Measurements from ENCODE around the gene SAG. TPM values are rescaled to one million over a fixed set of nuclear protein-coding genes. Genes with fewer than 3 reads are reported as not detected.

SAG gene
- total and polyA plus RNA-seq, 2 experiments from 2014 or later, result not detected

DNA sequence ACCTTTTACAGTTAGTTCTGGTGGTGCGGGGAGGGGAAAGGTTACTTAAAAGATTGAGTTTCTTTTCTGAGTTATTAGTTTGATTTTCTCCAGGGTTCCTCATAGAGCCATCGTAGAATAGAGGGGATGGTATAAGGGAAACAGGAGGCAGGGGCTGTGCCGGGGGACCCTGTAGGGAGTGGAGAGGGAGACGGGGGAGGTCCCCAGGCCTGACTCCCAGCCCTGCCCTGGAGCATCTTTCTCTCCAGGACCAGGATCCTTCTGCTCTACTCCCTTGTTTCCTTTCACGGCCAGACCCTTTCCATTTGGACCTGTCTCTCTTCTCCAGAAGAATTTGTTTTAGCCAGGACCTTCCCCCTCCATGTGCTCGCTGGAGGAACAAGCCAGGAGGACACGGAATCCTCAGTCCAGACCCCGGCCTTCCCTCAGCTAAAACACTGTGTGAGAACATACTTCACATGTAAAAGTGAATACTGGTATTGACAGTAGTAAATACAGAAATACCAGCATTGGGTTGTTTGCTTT is 82.0 kb downstream of the SAG start:
- no peak for ATAC-seq
- no peaks in the 10 kb centered on the region for H3K36me3 ChIP-seq (ENCODE audit: insufficient read depth)

DNA sequence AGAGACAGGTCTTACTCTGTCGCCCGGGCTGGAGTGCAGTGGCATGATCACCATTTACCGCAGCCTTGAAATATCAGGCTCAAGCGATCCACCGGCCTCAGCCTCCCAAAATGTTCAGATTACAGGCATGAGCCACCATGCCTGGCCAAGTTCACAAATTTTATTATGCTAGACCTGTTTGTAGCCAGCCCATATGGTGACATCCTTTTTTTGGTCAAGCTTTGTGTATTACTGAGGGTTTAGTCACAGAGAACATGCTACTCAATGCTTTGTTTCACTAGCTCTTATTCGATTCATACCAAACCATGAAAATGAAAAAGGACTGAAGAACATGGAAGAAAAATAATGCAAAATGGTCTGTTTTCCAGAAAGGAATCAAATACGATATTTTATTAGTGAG is 88.1 kb downstream of the SAG start:
- Histone ChIP-seq H3K36me3 (ENCODE audit: insufficient read depth) (no peaks in the 10 kb centered on the region), H3K79me2 (replicated peaks; ENCODE audit: insufficient read depth) (no peaks in the 10 kb centered on the region), H3K27ac (ENCODE audit: low read depth) (no peak overlapping the region), H2AFZ (no peak overlapping the region), H3K4me2 (no peak overlapping the region), H3F3A (replicated peaks; ENCODE audit: low read depth) (no peaks in the 10 kb centered on the region), H3K4me3 (no peak overlapping the region), H3K9me2 (ENCODE audit: insufficient read depth) (no peaks in the 10 kb centered on the region), H3K4me1 (ENCODE audit: insufficient read depth) (peaks cover 8% of the 10 kb centered on the region; the same call in 1 of the 2 replicates), H4K20me1 (replicated peaks; ENCODE audit: insufficient read depth) (no peaks in the 10 kb centered on the region), H3K27me3 (ENCODE audit: insufficient read depth) (no peaks in the 10 kb centered on the region)
- Mint-ChIP-seq H3K27me3 (ENCODE audit: insufficient read depth, low read depth, poor library complexity) (peaks cover 14% of the 10 kb centered on the region), H3K36me3 (ENCODE audit: low read depth) (peaks cover 25% of the 10 kb centered on the region), H3K4me3 (no peak overlapping the region), H3K4me1 (peaks cover 21% of the 10 kb centered on the region), H3K9me3 (peaks cover 3% of the 10 kb centered on the region; the same call in 1 of the 3 replicates), H3K27ac (no peak overlapping the region)
- no peak for ATAC-seq
- no peak for DNase-seq (ENCODE audit: low spot score)
- TF ChIP-seq POLR2AphosphoS5 (IDR thresholded peaks at IDR 0.05; ENCODE audit: low read depth) (no peak), CREB1 (CRISPR knock-in tag; IDR thresholded peaks at IDR 0.05; ENCODE audit: low read depth) (no peak), EZH2phosphoT487 (IDR thresholded peaks at IDR 0.05; ENCODE audit: unreplicated experiment) (no peak), EZH2 (IDR thresholded peaks at IDR 0.05; ENCODE audit: low read depth, unreplicated experiment) (no peak), JUNB (IDR thresholded peaks at IDR 0.05; ENCODE audit: unreplicated experiment) (no peak), NANOG (IDR thresholded peaks at IDR 0.05; ENCODE audit: borderline replicate concordance) (no peak)
- TF ChIP-seq, protein P1, sequence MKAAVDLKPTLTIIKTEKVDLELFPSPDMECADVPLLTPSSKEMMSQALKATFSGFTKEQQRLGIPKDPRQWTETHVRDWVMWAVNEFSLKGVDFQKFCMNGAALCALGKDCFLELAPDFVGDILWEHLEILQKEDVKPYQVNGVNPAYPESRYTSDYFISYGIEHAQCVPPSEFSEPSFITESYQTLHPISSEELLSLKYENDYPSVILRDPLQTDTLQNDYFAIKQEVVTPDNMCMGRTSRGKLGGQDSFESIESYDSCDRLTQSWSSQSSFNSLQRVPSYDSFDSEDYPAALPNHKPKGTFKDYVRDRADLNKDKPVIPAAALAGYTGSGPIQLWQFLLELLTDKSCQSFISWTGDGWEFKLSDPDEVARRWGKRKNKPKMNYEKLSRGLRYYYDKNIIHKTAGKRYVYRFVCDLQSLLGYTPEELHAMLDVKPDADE (IDR thresholded peaks at IDR 0.05), result no peak
- TF ChIP-seq, protein P2, sequence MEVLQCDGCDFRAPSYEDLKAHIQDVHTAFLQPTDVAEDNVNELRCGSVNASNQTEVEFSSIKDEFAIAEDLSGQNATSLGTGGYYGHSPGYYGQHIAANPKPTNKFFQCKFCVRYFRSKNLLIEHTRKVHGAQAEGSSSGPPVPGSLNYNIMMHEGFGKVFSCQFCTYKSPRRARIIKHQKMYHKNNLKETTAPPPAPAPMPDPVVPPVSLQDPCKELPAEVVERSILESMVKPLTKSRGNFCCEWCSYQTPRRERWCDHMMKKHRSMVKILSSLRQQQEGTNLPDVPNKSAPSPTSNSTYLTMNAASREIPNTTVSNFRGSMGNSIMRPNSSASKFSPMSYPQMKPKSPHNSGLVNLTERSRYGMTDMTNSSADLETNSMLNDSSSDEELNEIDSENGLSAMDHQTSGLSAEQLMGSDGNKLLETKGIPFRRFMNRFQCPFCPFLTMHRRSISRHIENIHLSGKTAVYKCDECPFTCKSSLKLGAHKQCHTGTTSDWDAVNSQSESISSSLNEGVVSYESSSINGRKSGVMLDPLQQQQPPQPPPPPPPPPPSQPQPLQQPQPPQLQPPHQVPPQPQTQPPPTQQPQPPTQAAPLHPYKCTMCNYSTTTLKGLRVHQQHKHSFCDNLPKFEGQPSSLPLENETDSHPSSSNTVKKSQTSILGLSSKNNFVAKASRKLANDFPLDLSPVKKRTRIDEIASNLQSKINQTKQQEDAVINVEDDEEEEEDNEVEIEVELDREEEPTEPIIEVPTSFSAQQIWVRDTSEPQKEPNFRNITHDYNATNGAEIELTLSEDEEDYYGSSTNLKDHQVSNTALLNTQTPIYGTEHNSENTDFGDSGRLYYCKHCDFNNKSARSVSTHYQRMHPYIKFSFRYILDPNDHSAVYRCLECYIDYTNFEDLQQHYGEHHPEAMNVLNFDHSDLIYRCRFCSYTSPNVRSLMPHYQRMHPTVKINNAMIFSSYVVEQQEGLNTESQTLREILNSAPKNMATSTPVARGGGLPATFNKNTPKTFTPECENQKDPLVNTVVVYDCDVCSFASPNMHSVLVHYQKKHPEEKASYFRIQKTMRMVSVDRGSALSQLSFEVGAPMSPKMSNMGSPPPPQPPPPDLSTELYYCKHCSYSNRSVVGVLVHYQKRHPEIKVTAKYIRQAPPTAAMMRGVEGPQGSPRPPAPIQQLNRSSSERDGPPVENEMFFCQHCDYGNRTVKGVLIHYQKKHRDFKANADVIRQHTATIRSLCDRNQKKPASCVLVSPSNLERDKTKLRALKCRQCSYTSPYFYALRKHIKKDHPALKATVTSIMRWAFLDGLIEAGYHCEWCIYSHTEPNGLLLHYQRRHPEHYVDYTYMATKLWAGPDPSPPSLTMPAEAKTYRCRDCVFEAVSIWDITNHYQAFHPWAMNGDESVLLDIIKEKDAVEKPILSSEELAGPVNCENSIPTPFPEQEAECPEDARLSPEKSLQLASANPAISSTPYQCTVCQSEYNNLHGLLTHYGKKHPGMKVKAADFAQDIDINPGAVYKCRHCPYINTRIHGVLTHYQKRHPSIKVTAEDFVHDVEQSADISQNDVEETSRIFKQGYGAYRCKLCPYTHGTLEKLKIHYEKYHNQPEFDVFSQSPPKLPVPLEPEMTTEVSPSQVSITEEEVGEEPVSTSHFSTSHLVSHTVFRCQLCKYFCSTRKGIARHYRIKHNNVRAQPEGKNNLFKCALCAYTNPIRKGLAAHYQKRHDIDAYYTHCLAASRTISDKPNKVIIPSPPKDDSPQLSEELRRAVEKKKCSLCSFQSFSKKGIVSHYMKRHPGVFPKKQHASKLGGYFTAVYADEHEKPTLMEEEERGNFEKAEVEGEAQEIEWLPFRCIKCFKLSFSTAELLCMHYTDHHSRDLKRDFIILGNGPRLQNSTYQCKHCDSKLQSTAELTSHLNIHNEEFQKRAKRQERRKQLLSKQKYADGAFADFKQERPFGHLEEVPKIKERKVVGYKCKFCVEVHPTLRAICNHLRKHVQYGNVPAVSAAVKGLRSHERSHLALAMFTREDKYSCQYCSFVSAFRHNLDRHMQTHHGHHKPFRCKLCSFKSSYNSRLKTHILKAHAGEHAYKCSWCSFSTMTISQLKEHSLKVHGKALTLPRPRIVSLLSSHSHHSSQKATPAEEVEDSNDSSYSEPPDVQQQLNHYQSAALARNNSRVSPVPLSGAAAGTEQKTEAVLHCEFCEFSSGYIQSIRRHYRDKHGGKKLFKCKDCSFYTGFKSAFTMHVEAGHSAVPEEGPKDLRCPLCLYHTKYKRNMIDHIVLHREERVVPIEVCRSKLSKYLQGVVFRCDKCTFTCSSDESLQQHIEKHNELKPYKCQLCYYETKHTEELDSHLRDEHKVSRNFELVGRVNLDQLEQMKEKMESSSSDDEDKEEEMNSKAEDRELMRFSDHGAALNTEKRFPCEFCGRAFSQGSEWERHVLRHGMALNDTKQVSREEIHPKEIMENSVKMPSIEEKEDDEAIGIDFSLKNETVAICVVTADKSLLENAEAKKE (CRISPR knock-in tag; IDR thresholded peaks at IDR 0.05), result no peak

More for the DNA sequence above, 82.0 kb downstream of the SAG start:
- Mint-ChIP-seq H3K9me3 (no peaks in the 10 kb centered on the region), H3K27me3 (ENCODE audit: insufficient read depth, low read depth, poor library complexity) (peaks cover 6% of the 10 kb centered on the region), H3K36me3 (ENCODE audit: low read depth) (peaks cover 10% of the 10 kb centered on the region; the same call in 2 of the 3 replicates), H3K4me1 (peaks cover 23% of the 10 kb centered on the region; the same call in 2 of the 3 replicates), H3K27ac (no peak overlapping the region), H3K4me3 (no peak overlapping the region)
- Histone ChIP-seq H3K9me2 (ENCODE audit: insufficient read depth) (no peaks in the 10 kb centered on the region), H2AFZ (no peak overlapping the region), H3F3A (replicated peaks; ENCODE audit: low read depth) (no peaks in the 10 kb centered on the region), H4K20me1 (replicated peaks; ENCODE audit: insufficient read depth) (peaks cover 9% of the 10 kb centered on the region; the same call in 1 of the 2 replicates), H3K4me3 (no peak overlapping the region), H3K27me3 (ENCODE audit: insufficient read depth) (no peaks in the 10 kb centered on the region), H3K4me1 (ENCODE audit: insufficient read depth) (no peaks in the 10 kb centered on the region), H3K4me2 (no peak overlapping the region), H3K27ac (ENCODE audit: low read depth) (no peak overlapping the region), H3K79me2 (replicated peaks; ENCODE audit: insufficient read depth) (peaks cover 24% of the 10 kb centered on the region)
- no peak for TF ChIP-seq POLR2AphosphoS5 (IDR thresholded peaks at IDR 0.05; ENCODE audit: low read depth)
- TF ChIP-seq STAT1 (IDR thresholded peaks at IDR 0.05; ENCODE audit: unreplicated experiment), result no peak
- TF ChIP-seq, protein P3, sequence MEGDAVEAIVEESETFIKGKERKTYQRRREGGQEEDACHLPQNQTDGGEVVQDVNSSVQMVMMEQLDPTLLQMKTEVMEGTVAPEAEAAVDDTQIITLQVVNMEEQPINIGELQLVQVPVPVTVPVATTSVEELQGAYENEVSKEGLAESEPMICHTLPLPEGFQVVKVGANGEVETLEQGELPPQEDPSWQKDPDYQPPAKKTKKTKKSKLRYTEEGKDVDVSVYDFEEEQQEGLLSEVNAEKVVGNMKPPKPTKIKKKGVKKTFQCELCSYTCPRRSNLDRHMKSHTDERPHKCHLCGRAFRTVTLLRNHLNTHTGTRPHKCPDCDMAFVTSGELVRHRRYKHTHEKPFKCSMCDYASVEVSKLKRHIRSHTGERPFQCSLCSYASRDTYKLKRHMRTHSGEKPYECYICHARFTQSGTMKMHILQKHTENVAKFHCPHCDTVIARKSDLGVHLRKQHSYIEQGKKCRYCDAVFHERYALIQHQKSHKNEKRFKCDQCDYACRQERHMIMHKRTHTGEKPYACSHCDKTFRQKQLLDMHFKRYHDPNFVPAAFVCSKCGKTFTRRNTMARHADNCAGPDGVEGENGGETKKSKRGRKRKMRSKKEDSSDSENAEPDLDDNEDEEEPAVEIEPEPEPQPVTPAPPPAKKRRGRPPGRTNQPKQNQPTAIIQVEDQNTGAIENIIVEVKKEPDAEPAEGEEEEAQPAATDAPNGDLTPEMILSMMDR (conservative IDR thresholded peaks at IDR 0.05; ENCODE audit: low read depth in 2 of 2), result no peak
- no peak for TF ChIP-seq NANOG (IDR thresholded peaks at IDR 0.05; ENCODE audit: borderline replicate concordance)
- DNase-seq (ENCODE audit: low spot score), result no peak
